Smooth muscle cell (in vitro differentiated cells): ENCODE results near the gene BACH2. TPM values are rescaled to one million over a fixed set of nuclear protein-coding genes. Genes with fewer than 3 reads are reported as not detected.

Source experiments
- DNase-seq: peaks from one replicate; lab custom pipeline; 2025; ENCODE audit not compliant: unreplicated experiment; lab: John Stamatoyannopoulos, UW
- H2AFZ ChIP-seq: fragments of 200-600 bp; sonication (generic); 2 replicates; pipeline ENCODE4 v1.6.0; 2016; ENCODE audit warnings: antibody characterized with exemption, low read depth, mild to moderate bottlenecking
- H3F3A ChIP-seq: fragments of 200-600 bp; sonication (generic); 2 replicates; pipeline ENCODE4 v1.6.0; 2017; ENCODE audit warnings: antibody characterized with exemption, low read depth
- H3K27ac ChIP-seq: fragments of 200-600 bp; sonication (generic); 2 replicates; pipeline ENCODE4 v1.5.1; 2016; ENCODE audit warnings: low read depth, mild to moderate bottlenecking
- H3K27me3 ChIP-seq: fragments of 200-600 bp; sonication (generic); 2 replicates; pipeline ENCODE4 v1.6.1; 2016; ENCODE audit warnings: low read depth, mild to moderate bottlenecking
- H3K36me3 ChIP-seq: fragments of 200-600 bp; sonication (generic); 2 replicates; pipeline ENCODE4 v1.5.1; 2016; ENCODE audit warnings: low read depth
- H3K4me1 ChIP-seq: fragments of 200-600 bp; sonication (generic); 2 replicates; pipeline ENCODE4 v1.5.1; 2016; ENCODE audit warnings: low read depth
- H3K4me2 ChIP-seq: fragments of 200-600 bp; sonication (generic); 2 replicates; pipeline ENCODE4 v1.6.0; 2016; ENCODE audit warnings: mild to moderate bottlenecking
- H3K4me3 ChIP-seq: fragments of 200-600 bp; sonication (generic); 2 replicates; pipeline ENCODE4 v1.5.1; 2016; ENCODE audit warnings: mild to moderate bottlenecking
- H3K79me2 ChIP-seq: fragments of 200-600 bp; sonication (generic); 2 replicates; pipeline ENCODE4 v1.6.0; 2016; ENCODE audit warnings: low read depth, mild to moderate bottlenecking
- H3K9ac ChIP-seq: fragments of 200-600 bp; sonication (generic); 2 replicates; pipeline ENCODE4 v1.6.0; 2016; ENCODE audit warnings: low read depth
- H3K9me3 ChIP-seq: fragments of 200-600 bp; sonication (generic); replicated peaks from 2 replicates; pipeline ENCODE4 v1.5.1; 2016; ENCODE audit warnings: low read depth
- H4K20me1 ChIP-seq: fragments of 200-600 bp; sonication (generic); 2 replicates; pipeline ENCODE4 v1.6.0; 2016; ENCODE audit warnings: low read depth
- WGBS: methylation state at CpG from one replicate; pipeline ENCODE4 v1.1.7; 2016; ENCODE audit warnings: low lambda C conversion rate; 5-methylcytosine and 5-hydroxymethylcytosine counted together
- polyA plus RNA-seq: library from polyadenylated mRNA; unstranded; fragments of >200 nt; fragmentation: Nextera tagmentation; extraction: Ambion mirVana; gene quantifications from 2 replicates; pipeline ENCODE4 v1.2.1, GENCODE V29; 2016
- total RNA-seq: library from RNA; depleted of rRNA; stranded (reverse); fragments of >200 nt; gene quantifications from 2 replicates; pipeline ENCODE4 v1.2.3, GENCODE V29; 2014
- TF ChIP-seq, protein P1 (sequence below): fragments of 200-600 bp; sonication (generic); IDR thresholded peaks from 2 replicates; pipeline ENCODE4 v1.5.1; 2017; ENCODE audit warnings: borderline replicate concordance, mild to moderate bottlenecking, antibody characterized with exemption; ENCODE audit not compliant: insufficient read depth, poor library complexity, severe bottlenecking

Gene BACH2
- total and polyA plus RNA-seq, 2 experiments from 2014 or later, result 3.0 to 4.5 TPM

DNA sequence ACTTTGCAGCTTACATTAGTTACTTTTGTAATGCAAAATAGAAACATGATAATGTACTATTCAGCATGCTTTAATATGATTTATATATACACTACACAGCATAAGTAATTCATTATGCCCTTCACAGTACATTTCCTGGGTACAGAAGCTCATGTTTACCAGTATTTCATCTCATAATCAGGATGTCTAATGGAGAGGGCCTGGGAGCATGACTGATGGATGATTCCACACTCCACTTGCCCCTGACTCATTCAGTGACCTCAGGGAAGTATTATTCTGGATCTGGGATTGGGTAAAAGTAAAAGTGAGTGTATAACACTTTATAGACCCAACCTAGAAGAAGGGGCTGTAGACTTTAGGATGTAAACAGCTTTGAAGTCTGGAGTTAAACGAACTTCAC is 31.4 kb upstream of the BACH2 start:
- H3K36me3 ChIP-seq, result no peaks in the 10 kb centered on the region
- no peak overlapping the region for H3K27ac ChIP-seq
- no peak overlapping the region for H2AFZ ChIP-seq
- H3K4me1 ChIP-seq, result no peaks in the 10 kb centered on the region
- 85% methylated on average over 1 of the region's 1 CpG for WGBS
- no peak overlapping the region for H3K4me3 ChIP-seq
- H3K9me3 ChIP-seq, result no peaks in the 10 kb centered on the region
- no peaks in the 10 kb centered on the region for H3K27me3 ChIP-seq
- H4K20me1 ChIP-seq, result no peaks in the 10 kb centered on the region
- DNase-seq, result no peak
- TF ChIP-seq, protein P1, sequence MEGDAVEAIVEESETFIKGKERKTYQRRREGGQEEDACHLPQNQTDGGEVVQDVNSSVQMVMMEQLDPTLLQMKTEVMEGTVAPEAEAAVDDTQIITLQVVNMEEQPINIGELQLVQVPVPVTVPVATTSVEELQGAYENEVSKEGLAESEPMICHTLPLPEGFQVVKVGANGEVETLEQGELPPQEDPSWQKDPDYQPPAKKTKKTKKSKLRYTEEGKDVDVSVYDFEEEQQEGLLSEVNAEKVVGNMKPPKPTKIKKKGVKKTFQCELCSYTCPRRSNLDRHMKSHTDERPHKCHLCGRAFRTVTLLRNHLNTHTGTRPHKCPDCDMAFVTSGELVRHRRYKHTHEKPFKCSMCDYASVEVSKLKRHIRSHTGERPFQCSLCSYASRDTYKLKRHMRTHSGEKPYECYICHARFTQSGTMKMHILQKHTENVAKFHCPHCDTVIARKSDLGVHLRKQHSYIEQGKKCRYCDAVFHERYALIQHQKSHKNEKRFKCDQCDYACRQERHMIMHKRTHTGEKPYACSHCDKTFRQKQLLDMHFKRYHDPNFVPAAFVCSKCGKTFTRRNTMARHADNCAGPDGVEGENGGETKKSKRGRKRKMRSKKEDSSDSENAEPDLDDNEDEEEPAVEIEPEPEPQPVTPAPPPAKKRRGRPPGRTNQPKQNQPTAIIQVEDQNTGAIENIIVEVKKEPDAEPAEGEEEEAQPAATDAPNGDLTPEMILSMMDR, result no peak
- H3F3A ChIP-seq, result no peaks in the 10 kb centered on the region
- no peak overlapping the region for H3K9ac ChIP-seq
- H3K79me2 ChIP-seq, result no peaks in the 10 kb centered on the region
- H3K4me2 ChIP-seq, result no peak overlapping the region

DNA sequence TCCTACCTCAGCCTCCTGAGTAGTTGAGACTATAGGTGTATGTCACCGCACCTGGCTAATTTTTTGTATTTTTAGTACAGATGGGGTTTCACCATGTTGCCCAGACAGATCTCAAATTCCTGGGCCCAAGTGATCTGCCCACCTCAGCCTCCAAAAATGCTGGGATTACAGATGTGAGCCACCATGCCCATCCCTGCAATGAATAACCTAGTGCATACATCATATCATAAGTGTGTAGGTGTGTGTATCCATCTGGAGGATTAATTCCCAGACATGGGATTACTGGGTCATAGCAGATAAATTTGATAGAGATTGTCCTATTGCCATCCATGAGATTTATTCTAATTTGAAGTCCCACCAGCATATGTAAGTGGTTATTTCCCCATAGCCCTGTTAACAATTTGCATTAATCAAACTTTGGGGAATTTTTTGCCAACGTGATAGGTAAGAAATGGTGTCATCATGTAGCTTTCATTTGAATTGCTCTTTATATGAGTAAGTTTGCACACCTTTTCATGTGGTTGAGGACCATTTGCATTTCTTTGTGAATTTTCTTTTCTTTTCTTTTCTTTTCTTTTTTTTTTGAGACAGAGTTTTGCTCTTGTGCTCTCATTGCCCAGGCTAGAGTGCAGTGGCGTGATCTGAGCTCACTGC is 29.9 kb upstream of the BACH2 start:
- H3K36me3 ChIP-seq, result no peaks in the 10 kb centered on the region
- no peak overlapping the region for H2AFZ ChIP-seq
- no peaks in the 10 kb centered on the region for H3K27me3 ChIP-seq
- no peak for DNase-seq
- WGBS, result 90% methylated on average over 3 of the region's 3 CpGs
- H3F3A ChIP-seq, result no peaks in the 10 kb centered on the region
- H3K4me2 ChIP-seq, result no peak overlapping the region
- H3K9me3 ChIP-seq, result no peaks in the 10 kb centered on the region
- no peaks in the 10 kb centered on the region for H4K20me1 ChIP-seq
- no peak overlapping the region for H3K9ac ChIP-seq
- no peaks in the 10 kb centered on the region for H3K4me1 ChIP-seq
- H3K4me3 ChIP-seq, result no peak overlapping the region
- TF ChIP-seq, protein P1, result no peak
- H3K27ac ChIP-seq, result no peak overlapping the region
- no peaks in the 10 kb centered on the region for H3K79me2 ChIP-seq

DNA sequence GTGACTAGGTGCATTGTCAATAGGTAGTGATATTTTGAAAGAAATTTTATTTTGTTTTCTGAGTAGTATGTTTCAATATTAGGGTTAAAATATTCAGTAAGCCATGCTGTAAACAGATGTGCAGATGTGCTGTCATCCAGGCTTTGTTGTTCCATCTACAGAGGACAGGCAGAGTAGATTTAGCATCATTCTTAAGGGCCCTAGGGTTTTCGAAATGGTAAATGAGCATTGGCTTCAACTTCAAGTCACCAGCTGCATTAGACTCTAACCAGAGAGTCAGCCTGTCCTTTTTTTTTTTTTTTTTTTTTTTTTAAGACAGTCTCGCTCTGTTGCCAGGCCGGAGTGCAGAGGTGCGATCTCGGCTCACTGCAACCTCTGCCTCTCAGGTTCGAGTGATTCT is 27.1 kb upstream of the BACH2 start:
- no peak for DNase-seq
- no peaks in the 10 kb centered on the region for H3K79me2 ChIP-seq
- H3K27ac ChIP-seq, result no peak overlapping the region

More for the DNA sequence above, 27.1 kb upstream of the BACH2 start:
- no peaks in the 10 kb centered on the region for H3K27me3 ChIP-seq
- no peak overlapping the region for H3K9ac ChIP-seq
- no peak overlapping the region for H2AFZ ChIP-seq
- TF ChIP-seq, protein P1, result no peak
- H4K20me1 ChIP-seq, result no peaks in the 10 kb centered on the region
- H3K4me1 ChIP-seq, result no peaks in the 10 kb centered on the region
- peaks cover 4% of the 10 kb centered on the region for H3F3A ChIP-seq
- 98% methylated on average over 6 of the region's 6 CpGs for WGBS
- no peaks in the 10 kb centered on the region for H3K9me3 ChIP-seq
- no peaks in the 10 kb centered on the region for H3K36me3 ChIP-seq
- no peak overlapping the region for H3K4me2 ChIP-seq
- no peak overlapping the region for H3K4me3 ChIP-seq
